Activated CD8-positive, alpha-beta memory T cell treated with anti-CD3 and anti-CD28 coated beads for 4 hours (primary cell): ENCODE data around the gene GSAP.

Experiments used
- DNase-seq, 2 donors: peaks; one replicate each; pipeline ENCODE4 v3.0.0-alpha.2; 2020; ENCODE audit warnings: low read depth in 2 of 2

Gene GSAP

DNA sequence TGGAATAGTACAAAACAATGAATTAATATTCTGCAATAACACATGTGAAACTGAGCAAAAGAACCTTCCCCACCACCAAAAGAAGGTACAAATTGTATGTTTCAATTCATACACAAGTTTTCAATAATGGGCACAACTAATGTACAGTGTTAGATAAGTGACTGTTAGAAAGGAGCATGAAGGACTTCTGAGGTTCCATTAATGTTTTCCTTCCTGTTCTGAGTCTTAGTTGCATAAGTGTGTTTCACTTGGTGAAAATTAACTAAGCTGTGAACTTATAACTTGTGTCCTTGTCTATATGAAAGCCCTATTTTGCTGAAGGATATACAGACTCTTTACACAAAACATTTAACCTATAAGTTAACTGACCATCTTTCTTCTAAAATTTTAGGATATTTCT is 8.2 kb downstream of the GSAP start:
- no peak for DNase-seq

DNA sequence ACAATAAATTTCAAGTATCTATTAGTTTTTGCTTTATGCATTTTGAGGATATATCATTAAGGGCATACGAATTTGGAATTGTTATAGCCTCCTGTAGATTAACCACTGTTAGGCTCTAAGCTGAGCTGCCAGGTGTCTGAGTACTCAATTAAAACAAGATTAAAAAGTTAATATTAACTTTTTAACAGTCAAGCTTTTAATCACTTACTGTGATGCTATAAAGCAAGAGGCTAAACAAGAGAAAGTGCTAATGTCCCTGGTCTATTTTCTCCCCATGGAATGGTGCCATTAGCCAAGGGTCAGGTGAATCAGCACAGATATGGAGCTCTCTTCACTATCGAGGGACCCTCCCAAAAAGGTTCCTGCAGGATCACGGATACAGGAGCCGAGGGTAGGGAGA is 9.7 kb downstream of the GSAP start:
- no peak for DNase-seq

DNA sequence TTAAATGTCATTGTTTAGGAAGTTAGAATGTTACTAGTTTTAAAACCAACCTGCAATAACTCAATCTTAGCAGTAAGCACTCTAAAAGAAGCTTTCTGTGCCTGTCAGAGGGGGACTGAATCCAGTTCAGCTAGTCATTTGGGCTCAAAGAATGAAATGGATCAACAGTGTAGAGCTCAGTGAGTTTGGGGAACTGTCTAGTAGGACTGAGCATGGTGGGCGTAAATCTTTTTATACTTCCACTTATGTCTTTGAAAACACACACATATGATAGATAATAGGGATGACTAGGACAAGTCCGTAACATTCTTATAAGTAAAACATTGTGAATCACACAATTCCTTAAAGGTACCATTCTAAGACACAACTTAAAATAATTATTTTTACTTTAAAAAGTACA is 11.5 kb downstream of the GSAP start:
- no peak for DNase-seq

DNA sequence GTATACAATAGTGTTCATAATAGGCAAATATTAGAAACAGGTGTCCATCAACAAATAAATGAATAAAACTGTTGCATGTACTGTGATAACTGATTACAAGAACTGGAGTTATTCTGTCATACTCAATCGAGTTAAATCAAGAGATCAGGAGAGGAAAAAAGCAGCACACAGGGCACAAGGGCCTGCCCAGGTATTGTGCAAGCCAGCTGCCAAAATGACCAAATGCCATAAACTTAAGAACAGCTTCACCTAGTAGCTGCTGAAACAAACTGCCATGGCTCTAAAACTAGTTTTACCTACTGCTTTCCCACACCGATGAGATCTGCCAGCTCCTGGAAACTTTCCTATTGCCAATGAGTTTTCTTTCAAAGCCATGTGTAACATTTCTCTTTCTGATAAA is 12.2 kb downstream of the GSAP start:
- DNase-seq: no peak

DNA sequence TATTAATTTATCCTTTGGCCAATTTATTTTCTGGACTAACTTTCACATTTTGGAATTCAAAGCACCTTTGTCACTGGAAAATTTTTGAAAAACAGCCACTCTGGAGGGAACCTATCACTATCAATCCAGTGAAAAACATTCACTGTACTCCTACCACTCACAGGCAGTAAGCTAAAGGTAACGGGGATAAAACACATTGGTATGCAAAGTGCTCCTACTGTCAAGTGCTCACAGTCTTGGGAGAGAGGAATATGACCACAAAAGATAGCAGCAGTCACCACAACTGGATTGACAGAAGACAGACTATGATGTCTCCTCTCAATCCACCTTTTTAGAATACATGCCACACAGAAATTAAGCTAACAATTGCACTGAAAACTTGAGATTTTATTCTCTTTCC is 13.3 kb downstream of the GSAP start:
- no peak for DNase-seq

DNA sequence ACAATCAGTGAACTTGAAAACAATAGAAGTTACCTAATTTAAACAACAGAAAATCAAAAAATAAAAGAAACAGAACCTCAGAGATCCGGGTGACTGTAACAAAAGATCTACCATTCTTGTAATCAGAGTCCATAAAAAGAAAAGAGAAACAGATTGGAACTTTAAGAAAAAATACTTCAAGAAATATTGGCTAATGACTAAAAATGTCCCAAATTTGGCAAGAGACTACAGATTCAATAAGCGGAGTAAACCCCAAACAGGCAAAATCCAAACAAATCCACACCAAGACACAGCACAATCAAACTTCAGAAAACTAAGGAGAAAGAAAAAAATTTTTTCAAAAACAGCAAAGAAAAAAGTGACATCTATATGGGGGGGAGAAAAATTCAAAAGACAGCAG is 15.1 kb downstream of the GSAP start:
- DNase-seq: no peak

DNA sequence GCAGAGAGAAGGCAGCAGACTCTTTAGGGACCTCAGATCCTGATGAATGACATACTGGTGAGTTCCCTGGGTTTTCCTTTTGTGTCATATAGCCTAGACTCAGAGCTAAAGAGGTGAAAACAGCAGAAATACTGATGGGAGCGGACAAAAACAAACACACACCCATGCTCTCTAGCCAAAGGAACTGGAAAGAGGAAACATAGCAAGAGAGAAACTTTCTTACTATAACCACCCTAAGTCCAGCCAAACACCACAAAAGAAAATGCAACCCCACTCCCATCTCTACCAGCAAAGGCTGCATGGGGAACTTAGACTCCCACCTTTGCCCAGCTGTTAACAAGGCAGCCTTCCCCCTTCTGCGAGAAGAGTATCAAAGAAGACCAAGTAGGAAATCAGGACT is 16.3 kb downstream of the GSAP start:
- DNase-seq: no peak

DNA sequence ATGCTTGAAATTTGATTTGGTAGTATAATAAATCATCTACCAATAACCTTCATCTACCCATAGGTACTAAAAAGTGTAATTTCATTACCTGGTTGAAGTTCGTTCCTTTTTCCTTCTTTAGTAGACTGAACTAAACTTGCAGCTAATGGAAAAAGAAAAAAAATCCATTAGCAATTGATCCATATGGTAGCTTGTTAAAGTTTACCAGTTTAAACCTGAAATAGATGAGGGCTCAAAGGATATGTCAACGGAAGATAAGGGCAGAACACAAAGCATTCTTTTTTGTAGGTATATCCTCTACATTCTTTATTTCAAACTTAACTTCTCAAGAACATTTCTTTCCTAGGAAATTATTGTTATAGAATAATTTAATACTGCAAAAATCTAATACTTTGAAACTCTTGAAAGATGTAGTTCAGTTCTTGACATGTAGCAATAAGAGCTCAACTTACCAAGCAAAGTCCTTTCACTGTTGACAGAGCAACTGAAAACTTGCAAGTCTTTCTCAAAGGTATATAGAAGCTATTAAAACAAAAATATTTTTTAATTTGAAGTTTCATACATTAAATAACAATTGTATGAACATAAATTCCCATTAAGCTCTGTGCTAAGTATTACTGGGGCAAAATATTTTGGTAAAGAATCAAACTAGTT is 19.1 kb downstream of the GSAP start:
- no peak for DNase-seq

DNA sequence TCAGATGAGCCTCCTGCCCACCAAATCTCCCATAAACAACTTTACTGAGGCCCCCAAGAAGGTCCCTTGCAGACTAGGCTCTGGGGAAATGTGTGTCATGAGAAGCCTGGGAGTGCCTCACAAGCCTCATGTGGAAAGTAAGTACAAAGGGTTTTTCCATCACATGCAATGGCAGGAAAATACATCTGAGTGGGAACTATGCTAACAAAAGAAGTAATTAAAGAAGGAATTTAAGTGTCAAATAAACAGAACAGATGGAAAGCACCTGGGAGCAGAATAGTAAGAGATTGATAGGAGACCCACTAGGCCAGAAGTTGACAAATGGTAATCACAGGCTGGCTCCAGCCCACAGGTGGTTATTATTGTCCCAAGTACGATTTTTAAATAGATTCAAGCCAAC is 20.5 kb downstream of the GSAP start:
- no peak for DNase-seq

DNA sequence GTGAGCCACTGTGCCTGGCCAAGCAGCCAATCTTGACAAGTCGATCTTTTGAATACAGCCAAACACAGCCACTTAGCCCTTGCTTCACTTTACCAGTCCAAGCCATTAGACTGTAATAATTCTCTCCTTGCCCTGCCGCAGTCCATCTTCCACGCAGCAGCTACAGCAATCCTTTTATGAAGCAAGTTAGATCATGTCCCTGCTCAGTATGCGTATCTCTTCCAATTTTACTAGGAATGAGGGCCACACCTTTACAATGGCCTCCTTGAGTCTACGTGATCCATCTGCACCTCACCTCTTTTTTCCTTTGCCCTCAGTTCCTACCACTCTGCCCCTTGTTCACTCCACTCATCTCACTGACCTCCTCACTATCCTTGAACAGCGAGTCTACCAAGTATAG is 22.2 kb downstream of the GSAP start:
- DNase-seq: no peak

DNA sequence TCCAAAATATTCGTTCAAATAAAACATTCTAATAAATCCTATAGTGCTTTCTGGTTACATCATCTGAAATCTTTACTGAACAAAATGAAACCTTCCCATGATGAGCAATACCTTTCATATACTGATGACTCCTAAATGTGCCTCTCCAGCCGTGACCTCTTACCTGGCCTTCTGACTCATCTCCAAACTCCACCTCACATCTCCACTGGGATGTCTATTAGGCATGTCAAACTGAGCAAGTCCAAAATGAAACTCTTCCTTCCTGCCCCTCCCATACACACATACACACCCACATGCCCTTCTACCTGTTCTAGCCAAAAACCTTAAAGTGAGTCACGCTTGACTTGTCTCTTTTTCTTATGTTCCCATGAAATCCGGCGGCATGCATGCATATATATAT is 22.9 kb downstream of the GSAP start:
- peak in 1 of 2 donors; percentile 13 for DNase-seq

DNA sequence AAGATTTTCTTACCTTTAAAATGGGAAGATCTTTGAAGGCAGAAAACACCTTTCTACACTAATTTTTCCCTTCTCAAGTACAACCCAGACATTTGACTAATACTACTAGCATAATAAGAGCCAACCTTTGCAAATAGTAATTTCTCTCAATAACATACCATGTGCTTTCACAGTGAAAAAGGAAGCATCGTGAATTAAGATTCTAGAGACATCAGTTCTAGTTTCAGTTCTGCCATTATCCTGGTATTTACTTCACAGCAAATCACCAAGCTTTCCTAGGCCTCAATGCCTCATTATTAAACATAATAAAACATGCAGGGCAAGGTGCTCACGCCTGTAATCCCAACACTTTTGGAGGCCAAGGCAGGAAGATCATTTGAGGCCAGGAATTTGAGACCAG is 24.9 kb downstream of the GSAP start:
- DNase-seq: no peak

DNA sequence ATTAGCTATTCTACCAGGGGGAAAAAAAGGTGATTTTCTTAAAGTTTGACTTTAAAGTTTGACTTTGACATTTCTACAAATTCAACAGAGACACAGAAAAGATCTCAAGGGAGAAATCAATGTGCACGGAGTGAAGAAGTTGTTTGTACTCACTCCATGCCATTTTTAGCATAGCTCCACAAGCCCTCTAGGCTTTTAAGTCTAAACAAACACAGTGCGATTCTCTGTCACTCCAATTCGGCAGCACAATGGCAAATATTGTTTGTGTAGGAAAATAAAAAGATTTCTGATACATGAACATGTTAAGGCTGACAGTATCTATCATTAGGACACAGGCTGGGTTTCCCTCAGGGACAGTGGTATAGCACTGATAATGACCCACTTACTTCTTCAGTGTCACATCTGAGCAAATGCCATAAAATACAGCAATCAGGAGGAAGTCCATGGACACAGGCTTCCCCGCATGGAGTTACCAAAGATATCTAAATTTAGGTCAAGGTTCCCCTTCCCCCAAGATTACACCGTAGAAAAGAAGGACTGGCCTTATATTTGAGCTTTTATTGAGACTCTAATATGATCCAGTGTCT is 28.0 kb downstream of the GSAP start:
- DNase-seq: no peak

DNA sequence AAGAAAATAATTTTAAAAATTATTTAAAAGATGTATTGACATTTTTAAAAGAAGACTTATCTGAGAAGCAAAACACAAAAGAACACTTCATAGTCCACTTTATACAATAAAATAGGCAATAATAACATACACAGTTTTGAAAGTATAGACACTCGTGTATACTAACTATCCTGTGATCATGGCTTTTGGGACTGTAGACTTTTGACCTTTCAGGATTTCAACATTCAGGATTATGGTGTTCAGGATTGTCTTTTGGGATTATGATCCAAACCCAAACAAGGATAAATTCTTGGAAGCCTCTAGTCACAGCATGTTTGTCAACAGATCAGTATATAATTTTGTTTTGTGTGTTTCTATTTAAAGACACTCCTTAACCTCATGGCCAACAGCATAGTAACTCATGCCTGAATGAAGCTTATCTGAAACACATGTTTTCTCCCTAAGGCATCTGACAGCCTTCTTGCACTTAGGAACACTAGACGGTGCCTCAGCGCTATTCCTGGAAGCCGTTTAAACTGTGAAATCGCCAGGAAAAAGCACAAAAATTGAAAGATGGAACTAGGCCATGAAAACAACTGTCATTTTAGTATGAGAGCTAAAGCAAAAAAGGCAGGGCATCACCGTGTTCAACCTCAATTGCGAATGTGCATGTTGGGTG is 29.9 kb downstream of the GSAP start:
- no peak for DNase-seq

DNA sequence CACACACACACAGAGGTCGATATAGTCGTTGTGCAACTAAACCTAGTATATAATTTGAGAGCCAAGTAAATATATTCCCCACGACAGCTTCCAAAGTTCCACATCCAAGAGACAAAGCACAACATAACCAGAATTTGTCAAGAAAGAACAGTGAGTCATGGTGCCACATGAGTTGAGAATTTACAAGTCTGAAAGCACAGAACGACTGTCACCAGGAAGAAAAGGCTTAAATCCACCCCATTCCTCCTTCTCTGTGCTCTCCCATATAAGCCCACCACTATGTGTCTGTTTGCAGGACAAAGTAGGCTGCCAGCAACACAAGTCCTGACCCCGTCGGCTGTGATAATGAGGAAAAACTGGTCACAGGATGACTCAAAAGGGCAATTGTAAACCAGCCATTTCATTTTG is 32.8 kb downstream of the GSAP start:
- no peak for DNase-seq

DNA sequence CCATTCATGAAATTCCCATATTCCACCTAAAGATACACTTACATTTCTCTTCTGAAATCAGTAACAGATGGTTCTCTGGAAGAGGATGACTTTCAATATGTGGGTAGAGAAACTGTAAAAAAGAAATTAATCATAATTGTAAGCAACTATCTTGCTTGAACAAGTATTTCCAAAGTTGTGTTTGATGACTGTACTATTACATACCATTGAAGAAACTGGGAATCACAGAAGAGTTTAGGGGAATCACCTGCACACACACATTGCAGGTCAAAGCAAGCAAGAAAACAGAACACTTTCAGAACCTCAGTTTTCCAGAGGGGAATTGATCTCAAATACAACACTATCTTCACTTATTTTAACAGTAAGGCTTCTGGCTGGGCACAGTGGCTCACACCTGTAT is 33.6 kb downstream of the GSAP start:
- DNase-seq: no peak

DNA sequence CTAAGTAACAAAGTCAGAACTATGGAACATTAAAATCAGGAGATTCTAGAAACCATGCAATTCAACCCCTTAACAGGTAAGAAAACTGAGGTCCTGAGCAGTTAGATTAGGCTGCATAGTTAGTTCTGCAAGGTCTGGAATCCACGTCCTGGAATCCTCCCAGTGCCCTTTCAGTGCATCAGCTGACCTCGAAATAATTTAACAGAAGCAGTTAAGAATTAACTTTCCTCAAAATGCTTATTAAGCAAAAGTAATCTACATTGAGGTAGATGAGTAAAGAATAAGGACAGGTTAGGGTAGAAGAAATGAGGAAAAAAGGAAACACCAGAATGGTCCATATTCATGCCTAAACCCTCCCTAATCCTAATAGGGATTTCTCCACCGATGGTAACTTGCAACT is 37.6 kb downstream of the GSAP start:
- no peak for DNase-seq

DNA sequence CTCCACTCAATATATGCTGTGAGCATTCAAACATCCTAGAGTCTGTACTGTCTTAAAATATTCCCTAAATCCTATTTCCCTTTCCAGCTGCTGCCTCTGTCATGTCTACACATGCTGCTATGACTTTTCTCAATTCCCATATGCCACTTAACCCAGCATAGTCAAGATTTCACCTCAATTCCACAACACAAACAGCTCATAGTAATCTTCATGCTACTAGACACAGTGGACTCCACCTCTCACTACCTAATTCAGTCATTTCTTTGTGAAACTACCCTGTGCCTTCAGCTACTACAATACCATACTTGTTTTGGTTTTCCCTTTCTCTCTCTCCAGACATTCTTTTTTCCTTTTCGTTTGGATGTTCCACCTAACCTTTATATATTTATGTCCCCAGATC is 45.5 kb downstream of the GSAP start:
- DNase-seq: no peak

DNA sequence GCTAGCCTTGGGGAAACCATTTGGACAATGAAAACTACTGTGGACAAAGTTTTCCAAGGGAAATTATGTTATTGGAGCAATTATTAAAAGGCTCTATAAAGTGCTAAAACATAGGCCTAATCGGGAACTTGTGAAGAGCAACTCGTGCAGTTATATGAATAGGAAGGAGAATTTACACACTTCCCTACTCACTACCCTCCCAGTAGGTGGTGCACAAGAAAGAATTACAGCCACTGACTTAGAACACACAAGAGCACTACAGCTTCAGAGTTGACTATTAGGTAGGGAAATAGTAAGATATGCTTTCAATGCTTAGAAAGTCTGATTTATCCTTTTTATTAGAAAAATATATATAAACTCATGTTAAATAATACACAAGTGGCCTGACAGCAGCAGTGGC is 47.2 kb downstream of the GSAP start:
- DNase-seq: no peak

DNA sequence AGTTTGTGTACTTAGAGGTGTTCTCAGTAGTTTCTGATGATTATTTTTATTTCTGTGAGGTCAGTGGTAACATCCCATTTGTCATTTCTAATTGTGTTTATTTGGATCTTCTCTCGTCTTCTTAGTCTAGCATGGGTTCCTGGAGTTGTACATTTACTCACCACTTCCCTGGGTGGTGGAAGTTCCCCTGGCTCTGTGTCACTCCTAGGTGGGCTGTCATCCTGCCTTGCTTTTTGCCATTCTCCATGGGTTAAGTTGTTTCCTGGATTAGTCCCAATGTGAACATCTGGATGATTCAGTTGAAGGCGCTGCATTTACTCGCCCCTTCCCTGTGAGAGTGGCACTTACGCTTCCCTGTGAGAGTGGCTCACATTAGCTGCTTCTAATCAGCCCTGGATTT is 48.2 kb downstream of the GSAP start:
- no peak for DNase-seq

DNA sequence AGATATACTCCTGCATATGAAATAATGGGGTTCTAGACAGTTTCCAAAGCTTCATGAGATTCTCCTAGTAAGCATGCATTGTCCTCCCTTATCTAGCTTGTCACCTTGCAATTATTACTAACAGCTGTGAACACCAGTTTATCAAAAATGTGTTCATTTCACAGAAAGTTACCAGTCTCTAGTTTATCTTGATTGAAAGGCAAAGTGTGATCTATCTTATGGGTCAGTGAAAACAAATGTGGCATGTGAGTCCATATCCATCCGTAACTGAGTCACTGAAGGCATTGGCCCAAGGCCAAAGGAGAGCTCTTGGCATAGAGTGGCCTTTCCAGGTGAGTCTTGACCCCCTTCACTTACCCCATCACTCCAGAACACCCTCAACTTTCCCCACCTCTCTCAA is 53.2 kb downstream of the GSAP start:
- DNase-seq: no peak

DNA sequence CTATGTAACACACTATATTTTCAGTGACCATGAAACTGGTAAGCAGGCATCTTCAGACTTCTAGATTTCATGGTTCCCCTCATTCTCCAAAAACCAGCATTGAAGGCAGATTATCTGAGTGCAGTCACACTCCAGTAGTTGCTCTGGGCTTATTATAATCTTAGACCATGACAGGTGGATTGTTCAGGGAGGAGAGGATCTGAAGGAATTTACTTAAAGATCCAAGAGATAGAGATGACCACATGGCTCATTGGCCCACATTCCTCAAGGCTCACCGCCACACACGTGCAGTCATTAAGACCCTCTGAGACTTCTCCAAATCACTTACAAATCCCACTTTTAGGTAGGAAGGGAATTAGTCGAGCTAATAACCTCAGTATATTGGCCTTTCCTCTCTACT is 55.2 kb downstream of the GSAP start:
- DNase-seq: no peak

DNA sequence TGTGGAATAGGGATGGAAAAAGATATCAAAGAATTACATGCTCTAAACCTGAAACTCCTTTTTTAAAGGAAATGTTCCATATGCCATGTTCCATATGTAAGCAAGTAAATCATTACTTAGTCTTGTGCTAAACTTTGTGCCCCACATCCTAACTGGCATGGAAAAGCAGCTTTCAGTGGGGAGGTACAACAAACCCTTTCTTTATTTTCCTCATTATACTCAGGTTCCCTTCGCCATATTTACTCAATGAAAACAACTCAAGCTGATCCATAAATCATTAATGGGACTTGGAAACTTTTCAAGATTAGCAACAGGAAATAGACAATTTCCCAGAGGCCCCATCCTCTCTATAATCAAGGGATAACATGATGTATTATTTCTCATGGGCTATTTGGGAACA is 56.0 kb downstream of the GSAP start:
- no peak for DNase-seq

DNA sequence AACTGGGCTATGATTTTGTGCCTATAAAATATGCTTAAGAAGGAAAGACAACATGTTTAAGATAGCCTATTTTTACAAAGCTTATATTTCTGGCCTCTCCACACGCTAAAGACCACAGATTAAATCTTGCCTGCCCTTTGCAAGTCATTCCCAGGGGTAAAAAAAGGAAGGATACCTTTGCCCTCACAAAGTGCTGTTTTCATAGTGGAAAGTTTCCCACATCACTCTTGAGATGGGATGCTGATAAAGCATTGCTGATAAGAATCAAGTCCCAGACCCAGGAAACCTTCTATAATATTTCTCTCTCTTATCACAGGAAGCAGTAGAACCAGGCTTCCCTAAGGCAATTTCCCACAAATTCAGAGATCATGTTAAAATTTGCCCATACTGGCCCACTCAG is 56.5 kb downstream of the GSAP start:
- no peak for DNase-seq
